SJSA1 (cell line): Measurements from ENCODE around the gene KRT73. TPM values are rescaled to one million over a fixed set of nuclear protein-coding genes. Genes with fewer than 3 reads are reported as not detected.

Source experiments
- DNase-seq, 2 experiments: peaks; one replicate each; pipeline ENCODE4 v3.0.0-alpha.2; 2015 to 2020; ENCODE audit warnings: low spot score in 2 of 2, low read depth in 1 of 2
- H3K27ac ChIP-seq: fragments of 250-450 bp; sonication (Bioruptor Pico); 2 replicates; pipeline ENCODE4 v1.5.1; 2020; ENCODE audit warnings: mild to moderate bottlenecking, moderate library complexity
- H3K27me3 ChIP-seq: fragments of 250-450 bp; sonication (Bioruptor Pico); replicated peaks from 2 replicates; pipeline ENCODE4 v1.5.1; 2020; ENCODE audit warnings: mild to moderate bottlenecking, moderate library complexity
- H3K36me3 ChIP-seq: fragments of 250-450 bp; sonication (Bioruptor Pico); 2 replicates; pipeline ENCODE4 v1.5.1; 2020; ENCODE audit warnings: mild to moderate bottlenecking
- H3K4me1 ChIP-seq: fragments of 250-450 bp; sonication (Bioruptor Pico); replicated peaks from 2 replicates; pipeline ENCODE4 v1.6.1; 2021; ENCODE audit warnings: mild to moderate bottlenecking
- H3K4me3 ChIP-seq: fragments of 250-450 bp; sonication (Bioruptor Pico); 2 replicates; pipeline ENCODE4 v1.5.1; 2020; ENCODE audit warnings: mild to moderate bottlenecking
- H3K9me3 ChIP-seq: fragments of 250-450 bp; sonication (Bioruptor Pico); replicated peaks from 2 replicates; pipeline ENCODE4 v1.5.1; 2020; ENCODE audit warnings: mild to moderate bottlenecking
- total RNA-seq: library from RNA; depleted of rRNA; stranded (reverse); fragments of >200 nt; shearing (Covaris generic); gene quantifications from 2 replicates; pipeline ENCODE4 v1.2.3, GENCODE V29; 2014

KRT73 gene
- total RNA-seq, 1 experiment from 2014 or later: not detected

DNA sequence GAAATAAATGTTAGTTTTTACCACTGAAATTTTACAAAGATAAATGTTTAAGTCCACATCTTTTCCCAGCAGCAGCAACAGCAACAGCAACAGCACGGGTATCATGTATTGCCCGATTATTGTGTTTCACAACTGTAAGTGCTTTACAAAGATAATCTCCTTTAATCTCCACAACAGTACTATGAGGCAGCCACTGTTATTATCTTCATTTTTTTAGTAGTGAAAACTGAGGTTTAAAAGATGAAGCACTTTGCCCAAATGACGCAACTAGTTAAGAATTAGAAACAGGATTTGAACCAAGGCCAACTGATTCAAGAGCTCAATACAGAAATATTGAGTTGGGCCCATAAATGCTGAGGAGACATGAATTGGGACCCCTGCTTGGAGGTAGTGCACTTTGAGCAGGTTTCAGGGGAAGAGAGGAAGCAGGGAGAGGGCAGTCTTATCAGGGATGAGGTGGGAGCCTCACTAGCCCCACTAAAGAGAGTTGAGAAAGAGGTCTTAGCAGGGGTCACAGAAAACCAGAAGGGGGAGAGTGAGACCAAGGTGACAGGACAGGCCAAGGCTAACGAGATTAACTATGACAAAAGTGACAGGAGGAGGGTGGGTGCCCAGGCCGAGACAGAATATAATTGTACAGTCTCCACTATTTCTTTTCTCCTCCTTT, 18.4 kb upstream of the KRT73 start:
- Histone ChIP-seq H3K27me3 (peaks cover 34% of the 10 kb centered on the region), H3K4me1 (no peaks in the 10 kb centered on the region), H3K27ac (no peak overlapping the region), H3K4me3 (no peak overlapping the region), H3K9me3 (no peaks in the 10 kb centered on the region), H3K36me3 (no peaks in the 10 kb centered on the region)
- peak in 1 of 2 experiments; percentile 14 for DNase-seq

- Histone ChIP-seq H3K9me3 (no peaks in the 10 kb centered on the region), H3K4me3 (no peak overlapping the region), H3K4me1 (no peaks in the 10 kb centered on the region), H3K27me3 (peaks cover 35% of the 10 kb centered on the region), H3K27ac (no peak overlapping the region), H3K36me3 (no peaks in the 10 kb centered on the region)
- peak in 1 of 2 experiments; percentile 25 for DNase-seq
Measured at GRCh38 chr12:52636189-52636588, 17.8 kb upstream of the KRT73 start.

DNA sequence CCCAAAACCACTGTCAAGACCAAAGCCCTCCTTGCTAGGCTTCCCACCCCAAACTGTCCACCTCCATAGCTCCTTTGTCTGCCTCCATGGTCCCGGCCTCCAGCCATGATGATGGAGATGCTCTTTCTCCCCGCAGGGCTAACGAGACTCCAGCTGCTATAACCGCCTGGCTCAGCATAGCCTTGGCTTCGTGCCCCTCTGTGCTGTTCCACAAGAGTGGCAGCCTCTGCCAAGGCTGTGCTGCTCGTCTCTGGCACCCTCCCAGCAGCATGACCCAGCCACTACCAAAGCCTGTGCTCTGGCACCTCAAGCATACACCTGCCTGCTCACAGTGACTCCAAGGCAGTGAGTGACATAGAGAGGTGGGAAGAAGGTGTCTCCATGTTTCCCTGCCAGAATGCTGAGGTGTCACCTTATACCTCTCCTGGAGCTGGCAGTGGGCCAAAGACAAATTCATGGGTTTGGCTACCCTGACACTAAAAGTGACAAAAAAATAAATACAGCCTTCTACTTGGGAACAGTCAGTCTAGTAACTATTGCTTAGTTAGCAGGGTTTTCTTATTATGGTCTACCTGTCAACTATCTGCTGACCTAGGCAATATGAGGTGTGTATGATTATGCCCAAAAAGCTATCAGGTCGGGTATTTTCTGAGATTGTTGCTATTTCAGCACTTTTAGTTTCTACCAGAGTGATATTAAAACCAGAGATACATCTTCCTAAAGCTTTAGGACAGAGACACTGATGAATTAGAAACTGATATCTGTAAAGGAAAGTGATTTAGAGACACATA, 16.1 kb upstream of the KRT73 start:
- peak in 1 of 2 experiments; percentile 36 for DNase-seq
- Histone ChIP-seq H3K4me3 (no peak overlapping the region), H3K27me3 (peaks cover 23% of the 10 kb centered on the region), H3K36me3 (no peaks in the 10 kb centered on the region), H3K9me3 (no peaks in the 10 kb centered on the region), H3K4me1 (no peaks in the 10 kb centered on the region), H3K27ac (no peak overlapping the region)

GRCh38 chr12:52633383-52633782, 15.0 kb upstream of the KRT73 start:
- Histone ChIP-seq H3K36me3 (no peaks in the 10 kb centered on the region), H3K27ac (no peak overlapping the region), H3K4me1 (no peaks in the 10 kb centered on the region), H3K4me3 (no peak overlapping the region), H3K27me3 (peaks cover 16% of the 10 kb centered on the region), H3K9me3 (no peaks in the 10 kb centered on the region)
- peak in 1 of 2 experiments; percentile 11 for DNase-seq

DNA sequence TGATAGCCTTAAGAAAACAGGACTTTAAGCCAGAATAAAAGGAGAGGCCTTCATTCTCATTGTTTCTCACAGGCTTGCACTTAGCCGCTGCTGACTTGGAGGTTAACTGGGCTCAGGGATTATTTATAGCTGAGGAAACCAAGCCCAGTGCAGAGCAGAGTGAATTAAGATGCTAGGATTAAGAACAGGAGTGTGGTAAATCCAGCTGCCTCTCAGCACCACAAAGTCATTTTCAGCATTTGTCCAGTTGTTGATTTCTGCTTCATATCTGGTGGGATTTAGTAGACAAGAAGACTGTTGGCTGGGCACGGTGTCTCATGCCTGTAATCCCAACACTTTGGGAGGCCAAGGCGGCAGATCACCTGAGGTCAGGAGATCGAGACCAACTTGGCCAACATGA, 14.3 kb upstream of the KRT73 start:
- Histone ChIP-seq H3K36me3 (no peaks in the 10 kb centered on the region), H3K27ac (no peak overlapping the region), H3K4me3 (no peak overlapping the region), H3K4me1 (no peaks in the 10 kb centered on the region), H3K9me3 (no peaks in the 10 kb centered on the region), H3K27me3 (peaks cover 16% of the 10 kb centered on the region)
- no peak for DNase-seq

DNA sequence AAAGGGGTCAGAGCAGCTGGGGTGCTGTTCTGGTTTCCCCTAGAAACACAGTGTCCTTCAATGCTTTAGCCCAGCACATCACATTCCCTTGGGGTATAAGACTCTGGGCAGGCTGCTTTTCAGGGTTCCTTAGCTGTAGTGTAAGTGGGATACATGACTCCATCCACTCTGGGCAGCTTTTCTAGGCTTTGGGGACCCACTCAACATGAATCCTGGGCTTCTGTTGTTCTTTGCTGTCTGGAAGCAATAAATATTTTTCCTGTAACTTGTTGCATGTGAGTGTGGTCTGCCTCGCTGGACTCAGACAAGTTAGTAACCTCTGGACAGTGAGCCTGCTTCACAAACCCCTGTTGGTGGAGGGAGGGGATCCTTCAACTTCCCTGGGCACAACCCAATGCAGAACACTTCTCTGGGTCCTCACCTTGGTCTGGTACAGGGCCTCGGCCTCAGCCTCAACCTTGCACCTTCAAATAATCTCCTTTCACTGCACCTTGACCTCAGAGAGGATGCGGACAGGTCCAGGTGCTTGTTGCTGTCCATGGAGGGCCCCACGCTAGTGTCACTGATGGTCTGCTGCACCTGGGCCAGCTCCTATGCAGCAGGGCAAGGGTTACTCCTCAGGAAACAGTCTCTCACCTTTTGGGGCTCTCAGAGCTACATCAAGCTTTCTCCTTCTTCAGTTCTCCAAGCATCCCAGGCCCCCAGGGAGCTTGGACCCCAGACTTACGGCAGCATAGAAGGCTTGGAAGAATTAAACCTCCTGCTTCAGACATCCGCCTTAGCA, 13.5 kb upstream of the KRT73 start:
- Histone ChIP-seq H3K9me3 (no peaks in the 10 kb centered on the region), H3K4me1 (no peaks in the 10 kb centered on the region), H3K4me3 (no peak overlapping the region), H3K27ac (no peak overlapping the region), H3K36me3 (no peaks in the 10 kb centered on the region), H3K27me3 (peaks cover 16% of the 10 kb centered on the region)
- peak in 1 of 2 experiments; percentile 25 for DNase-seq

DNA sequence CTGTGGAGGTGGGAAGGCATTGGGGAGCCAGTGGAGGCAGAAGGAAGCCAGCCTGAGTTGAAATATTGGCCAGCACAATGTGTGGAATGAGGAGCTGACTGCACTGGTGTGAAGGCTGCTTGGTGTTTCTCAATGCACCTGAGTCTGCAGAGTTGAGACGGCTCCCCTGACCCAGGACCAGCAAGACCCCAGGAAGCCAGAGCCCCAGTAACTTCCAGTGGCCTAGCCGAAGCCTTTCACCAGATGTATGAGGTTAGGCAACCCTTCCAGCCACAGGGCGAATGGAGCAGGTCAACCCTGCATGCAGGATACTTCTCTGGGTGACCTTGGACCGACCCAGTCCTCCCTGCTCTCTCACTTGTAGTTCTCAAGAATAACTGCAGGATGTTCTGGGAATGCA, 12.9 kb upstream of the KRT73 start:
- no peak overlapping the region for H3K27ac ChIP-seq
- no peaks in the 10 kb centered on the region for H3K36me3 ChIP-seq
- H3K9me3 ChIP-seq: no peaks in the 10 kb centered on the region
- H3K4me3 ChIP-seq: no peak overlapping the region
- peak in 1 of 2 experiments; percentile 18 for DNase-seq
- peaks cover 14% of the 10 kb centered on the region for H3K27me3 ChIP-seq
- no peaks in the 10 kb centered on the region for H3K4me1 ChIP-seq

- no peak overlapping the region for H3K4me3 ChIP-seq
- no peaks in the 10 kb centered on the region for H3K4me1 ChIP-seq
- no peaks in the 10 kb centered on the region for H3K36me3 ChIP-seq
- H3K9me3 ChIP-seq: no peaks in the 10 kb centered on the region
- DNase-seq: peak in 1 of 2 experiments; percentile 5
- no peak overlapping the region for H3K27ac ChIP-seq
- peaks cover 14% of the 10 kb centered on the region for H3K27me3 ChIP-seq
Measured at GRCh38 chr12:52630599-52631200, 12.3 kb upstream of the KRT73 start.

DNA sequence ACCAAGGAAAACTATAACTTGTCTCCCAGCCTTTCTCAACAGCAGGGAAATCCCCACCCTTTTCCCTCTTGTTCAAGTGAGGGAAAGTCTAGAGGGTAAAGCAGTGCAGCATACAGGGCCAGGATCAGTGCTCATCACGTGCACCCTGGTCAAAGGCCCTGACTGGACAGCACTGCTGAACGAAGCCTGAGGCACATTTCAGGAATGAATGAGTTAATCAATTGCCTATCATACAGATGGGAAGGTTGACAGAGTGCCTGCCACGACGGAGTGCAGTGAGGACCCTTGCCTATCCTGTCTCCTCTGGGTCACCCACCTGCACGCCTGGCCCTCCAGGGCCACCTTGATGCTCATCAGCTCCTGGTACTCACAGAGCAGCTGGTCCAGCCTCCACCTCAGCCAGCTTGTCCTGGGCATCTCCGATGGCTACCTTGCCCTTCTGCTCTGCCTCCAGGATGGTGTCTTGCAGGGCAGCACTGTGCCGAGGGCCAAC, 11.7 kb upstream of the KRT73 start:
- peak in 1 of 2 experiments; percentile 14 for DNase-seq
- Histone ChIP-seq H3K27me3 (peaks cover 9% of the 10 kb centered on the region; the same call in 1 of the 2 replicates), H3K4me1 (no peaks in the 10 kb centered on the region)

DNA sequence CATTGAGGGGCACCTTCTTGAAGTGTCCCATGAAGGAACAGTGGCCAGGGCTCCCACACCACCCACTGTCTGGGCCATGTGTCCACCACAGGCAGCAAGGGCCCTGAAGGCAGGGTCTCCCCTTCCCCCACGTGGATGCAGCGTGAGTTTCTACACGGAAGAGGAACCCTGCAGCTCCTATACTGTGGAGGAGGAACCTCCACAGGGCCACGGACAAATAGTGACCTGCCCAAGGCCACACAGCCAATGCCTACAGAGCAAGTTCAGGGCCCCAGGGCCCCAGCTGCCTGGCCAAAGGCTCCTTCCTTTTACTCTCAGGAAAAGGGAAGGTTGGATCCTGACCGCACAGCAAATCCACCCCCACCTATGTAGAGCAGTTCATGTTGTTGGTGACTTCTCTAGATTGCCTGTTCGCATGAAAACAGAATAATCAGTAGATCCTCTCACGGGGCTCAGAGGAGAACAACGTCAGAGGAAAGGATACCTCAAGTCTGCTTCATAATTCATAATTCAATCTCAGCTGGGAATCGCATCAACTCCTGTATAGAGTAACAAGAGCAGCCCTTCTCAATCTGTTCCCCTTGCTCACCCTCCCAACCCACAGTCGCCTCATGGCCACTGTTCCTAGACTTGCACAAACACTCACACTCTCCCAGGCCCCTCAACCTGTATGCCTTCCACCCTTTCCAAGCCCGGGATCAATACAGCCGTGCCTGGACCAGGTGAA, 11.1 kb upstream of the KRT73 start:
- no peak overlapping the region for H3K27ac ChIP-seq
- H3K9me3 ChIP-seq: no peaks in the 10 kb centered on the region
- no peak overlapping the region for H3K4me3 ChIP-seq
- DNase-seq: peak in 1 of 2 experiments; percentile 29
- H3K36me3 ChIP-seq: no peaks in the 10 kb centered on the region
- H3K27me3 ChIP-seq: peaks cover 9% of the 10 kb centered on the region; the same call in 1 of the 2 replicates
- H3K4me1 ChIP-seq: no peaks in the 10 kb centered on the region

More for the DNA sequence above, 11.7 kb upstream of the KRT73 start:
- H3K9me3 ChIP-seq: no peaks in the 10 kb centered on the region
- no peaks in the 10 kb centered on the region for H3K36me3 ChIP-seq
- H3K27ac ChIP-seq: no peak overlapping the region
- no peak overlapping the region for H3K4me3 ChIP-seq

- Histone ChIP-seq H3K4me1 (no peaks in the 10 kb centered on the region), H3K36me3 (no peaks in the 10 kb centered on the region), H3K27me3 (peaks cover 9% of the 10 kb centered on the region; the same call in 1 of the 2 replicates), H3K9me3 (no peaks in the 10 kb centered on the region), H3K4me3 (no peak overlapping the region), H3K27ac (no peak overlapping the region)
- DNase-seq: peak in 1 of 2 experiments; percentile 28
Measured at GRCh38 chr12:52628841-52629240, 10.5 kb upstream of the KRT73 start.

DNA sequence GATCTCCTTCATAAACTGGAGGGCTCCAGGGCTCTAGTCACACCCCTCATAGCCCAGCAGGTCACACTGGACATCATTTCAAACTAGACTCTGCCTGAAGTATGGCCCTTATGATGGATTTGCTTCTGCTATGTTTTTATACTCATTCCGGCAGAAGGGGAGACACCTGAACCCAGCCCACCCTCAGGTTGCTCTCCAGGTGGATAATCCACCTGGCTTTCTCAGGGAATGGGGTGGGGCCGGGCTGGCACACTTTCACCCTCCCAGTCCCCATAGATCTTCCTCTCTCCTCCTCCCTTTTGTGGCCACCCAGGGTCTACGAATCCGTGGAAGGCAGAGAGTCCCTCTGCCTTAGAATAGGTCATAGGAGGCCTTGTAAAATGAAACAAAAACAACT, 9.8 kb upstream of the KRT73 start:
- H3K4me3 ChIP-seq: no peak overlapping the region
- H3K9me3 ChIP-seq: no peaks in the 10 kb centered on the region
- no peaks in the 10 kb centered on the region for H3K36me3 ChIP-seq
- H3K27ac ChIP-seq: no peak overlapping the region
- H3K4me1 ChIP-seq: no peaks in the 10 kb centered on the region
- peaks cover 11% of the 10 kb centered on the region; the same call in 1 of the 2 replicates for H3K27me3 ChIP-seq
- DNase-seq: peak in 1 of 2 experiments; percentile 22
